ENCODE measurements around the gene FAM200B. TPM values are rescaled to one million over a fixed set of nuclear protein-coding genes. Genes with fewer than 3 reads are reported as not detected.

Gene FAM200B
- total and polyA plus RNA-seq, 9 donors, result 40.7 to 69.2 (median 55.6) TPM

DNA sequence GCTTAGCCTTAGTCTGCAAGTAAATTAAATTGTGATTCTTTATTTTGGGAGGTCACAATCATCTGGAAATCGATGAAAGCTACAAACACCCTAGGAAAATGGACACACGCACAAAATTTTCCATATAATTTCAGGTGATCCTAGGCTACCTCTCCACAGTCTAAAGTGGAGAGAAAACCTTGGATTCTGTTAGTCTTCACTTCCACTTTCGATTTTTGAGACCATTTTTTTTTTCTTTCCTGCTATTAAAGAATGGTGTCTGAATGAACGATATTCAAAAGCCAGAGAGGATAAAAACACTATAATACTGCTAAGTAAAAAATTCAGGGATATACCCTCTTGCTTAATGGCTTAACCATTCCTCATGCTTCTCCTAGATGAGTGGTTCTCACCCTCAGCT is 28.2 kb upstream of the FAM200B start:
- intact Hi-C loops (cut with DNase I), result loop anchor here in 3 of 4 donors (10.0 kb wide), 2 partner anchors 179 to 649 kb away; partner anchors contain the start of gene CPEB2 (in 1 of the 3)
- H3K9me3 ChIP-seq, result no peaks in the 10 kb centered on the region
- peak overlapping the region; percentile 40 to 100 for H3K27ac ChIP-seq
- H3K4me1 ChIP-seq (ENCODE audit: insufficient read depth), result peaks cover 7% of the 10 kb centered on the region
- peak overlapping the region; percentile 61 for H3K4me3 ChIP-seq
- TF ChIP-seq EP300 (IDR thresholded peaks at IDR 0.05), result no peak
- TF ChIP-seq POLR2A (IDR thresholded peaks at IDR 0.05), result no peak
- TF ChIP-seq, protein P1, sequence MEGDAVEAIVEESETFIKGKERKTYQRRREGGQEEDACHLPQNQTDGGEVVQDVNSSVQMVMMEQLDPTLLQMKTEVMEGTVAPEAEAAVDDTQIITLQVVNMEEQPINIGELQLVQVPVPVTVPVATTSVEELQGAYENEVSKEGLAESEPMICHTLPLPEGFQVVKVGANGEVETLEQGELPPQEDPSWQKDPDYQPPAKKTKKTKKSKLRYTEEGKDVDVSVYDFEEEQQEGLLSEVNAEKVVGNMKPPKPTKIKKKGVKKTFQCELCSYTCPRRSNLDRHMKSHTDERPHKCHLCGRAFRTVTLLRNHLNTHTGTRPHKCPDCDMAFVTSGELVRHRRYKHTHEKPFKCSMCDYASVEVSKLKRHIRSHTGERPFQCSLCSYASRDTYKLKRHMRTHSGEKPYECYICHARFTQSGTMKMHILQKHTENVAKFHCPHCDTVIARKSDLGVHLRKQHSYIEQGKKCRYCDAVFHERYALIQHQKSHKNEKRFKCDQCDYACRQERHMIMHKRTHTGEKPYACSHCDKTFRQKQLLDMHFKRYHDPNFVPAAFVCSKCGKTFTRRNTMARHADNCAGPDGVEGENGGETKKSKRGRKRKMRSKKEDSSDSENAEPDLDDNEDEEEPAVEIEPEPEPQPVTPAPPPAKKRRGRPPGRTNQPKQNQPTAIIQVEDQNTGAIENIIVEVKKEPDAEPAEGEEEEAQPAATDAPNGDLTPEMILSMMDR (IDR thresholded peaks at IDR 0.05), result no peak
- WGBS, 3 donors, result 0 to 7% (median 3%) methylated on average over 4 of the region's 4 CpGs
- no peaks in the 10 kb centered on the region for H3K36me3 ChIP-seq
- H3K27me3 ChIP-seq, result no peaks in the 10 kb centered on the region
- DNase-seq, result no peak

DNA sequence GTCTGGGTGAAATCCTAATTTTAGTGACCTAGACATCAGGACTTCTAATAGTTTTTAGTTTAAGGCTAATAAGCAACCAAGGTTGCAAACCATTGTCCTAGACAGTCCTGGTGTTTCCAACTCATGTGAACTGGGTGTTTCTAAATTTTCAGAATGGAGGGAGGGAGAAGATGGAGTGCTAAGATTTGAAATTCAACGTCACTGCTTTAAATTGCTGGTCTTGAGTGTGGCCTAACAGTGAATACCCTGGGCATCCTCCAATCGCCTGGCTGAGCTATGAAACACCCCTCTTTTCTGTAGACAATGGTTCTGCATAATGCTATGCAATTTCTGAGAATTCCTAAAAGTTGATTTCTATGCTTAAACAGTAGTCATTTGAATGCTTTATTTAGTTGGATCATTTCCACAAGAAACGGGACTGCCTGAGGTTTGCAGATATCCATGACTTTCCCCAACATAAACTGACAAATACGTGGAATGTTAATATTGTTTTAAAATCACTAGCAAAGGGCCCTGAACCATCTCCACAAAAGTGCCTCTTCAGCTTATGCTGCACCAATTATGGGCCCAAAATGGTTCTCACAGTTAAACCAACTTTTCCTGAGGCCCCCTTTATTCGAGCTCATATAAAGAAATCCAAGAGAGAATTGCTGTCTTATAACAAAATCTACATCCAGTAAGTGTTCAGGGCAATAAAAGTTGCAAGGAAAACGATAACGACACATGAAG is 27.6 kb upstream of the FAM200B start:
- Histone ChIP-seq H3K4me1 (ENCODE audit: insufficient read depth) (peaks cover 5% of the 10 kb centered on the region), H3K4me3 (peak overlapping the region; percentile 61), H3K27me3 (no peaks in the 10 kb centered on the region), H3K27ac (peak overlapping the region; percentile 83 to 100), H3K9me3 (no peaks in the 10 kb centered on the region), H3K36me3 (no peaks in the 10 kb centered on the region)
- peak in 1 of 5 donors; percentile 23 for DNase-seq
- TF ChIP-seq, protein P1 (IDR thresholded peaks at IDR 0.05), result no peak
- TF ChIP-seq EP300 (IDR thresholded peaks at IDR 0.05) (no peak), POLR2A (IDR thresholded peaks at IDR 0.05) (no peak)
- 0 to 1% (median 0%) methylated on average over 7 of the region's 7 CpGs for WGBS, 3 donors
- intact Hi-C loops (cut with DNase I), result loop anchor here in 3 of 4 donors (2.0 to 10.0 kb wide), 3 partner anchors 179 to 651 kb away; partner anchors contain the start of gene CPEB2 (in 2 of the 3)

DNA sequence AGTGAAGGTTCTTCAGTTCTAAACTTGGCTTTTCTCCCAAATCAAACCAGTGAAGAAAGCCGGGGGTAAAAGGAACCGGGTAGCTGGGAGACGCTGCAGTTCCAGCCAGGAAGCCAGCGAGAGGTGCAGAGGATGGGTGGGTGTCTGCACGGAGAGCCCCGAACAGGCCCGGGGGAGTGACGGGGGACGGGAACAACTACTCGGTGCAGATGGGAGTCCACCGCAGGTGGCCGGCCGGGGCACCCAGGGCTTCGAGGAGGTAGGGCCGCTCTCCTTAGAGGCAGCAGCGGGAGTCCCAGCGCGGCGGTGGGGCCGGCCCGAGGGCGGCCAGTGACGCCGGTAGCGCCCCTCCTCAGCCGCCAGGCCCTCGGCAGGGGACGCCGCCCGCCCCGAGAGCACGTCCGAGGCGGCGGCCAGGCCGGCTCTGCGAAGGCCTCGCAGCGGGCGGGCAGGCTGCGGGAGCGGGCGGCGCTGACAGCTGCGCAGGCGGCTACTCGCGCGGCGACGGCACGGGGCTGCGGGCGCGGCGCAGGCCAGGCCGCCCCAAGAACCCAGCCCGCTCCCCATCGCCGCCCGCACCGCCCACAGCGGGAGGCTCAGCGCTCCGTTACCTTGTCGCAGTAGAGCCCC is 26.9 kb upstream of the FAM200B start:
- intact Hi-C loops (cut with DNase I), result loop anchor here in 3 of 4 donors (2.0 to 10.0 kb wide), 3 partner anchors 180 to 652 kb away; partner anchors contain the start of gene CPEB2 (in 2 of the 3)
- DNase-seq, result peak; percentile 54 to 70 (median 67)
- TF ChIP-seq, protein P1 (IDR thresholded peaks at IDR 0.05), result no peak
- TF ChIP-seq EP300 (IDR thresholded peaks at IDR 0.05) (no peak), POLR2A (IDR thresholded peaks at IDR 0.05) (no peak)
- Histone ChIP-seq H3K4me3 (peak overlapping the region; percentile 61), H3K27me3 (no peaks in the 10 kb centered on the region), H3K27ac (peak overlapping the region; percentile 83 to 100), H3K4me1 (ENCODE audit: insufficient read depth) (peaks cover 5% of the 10 kb centered on the region), H3K9me3 (no peaks in the 10 kb centered on the region), H3K36me3 (no peaks in the 10 kb centered on the region)
- WGBS, 3 donors, result 0 to 1% (median 0%) methylated on average over 23 to 66 of the region's 66 CpGs

DNA sequence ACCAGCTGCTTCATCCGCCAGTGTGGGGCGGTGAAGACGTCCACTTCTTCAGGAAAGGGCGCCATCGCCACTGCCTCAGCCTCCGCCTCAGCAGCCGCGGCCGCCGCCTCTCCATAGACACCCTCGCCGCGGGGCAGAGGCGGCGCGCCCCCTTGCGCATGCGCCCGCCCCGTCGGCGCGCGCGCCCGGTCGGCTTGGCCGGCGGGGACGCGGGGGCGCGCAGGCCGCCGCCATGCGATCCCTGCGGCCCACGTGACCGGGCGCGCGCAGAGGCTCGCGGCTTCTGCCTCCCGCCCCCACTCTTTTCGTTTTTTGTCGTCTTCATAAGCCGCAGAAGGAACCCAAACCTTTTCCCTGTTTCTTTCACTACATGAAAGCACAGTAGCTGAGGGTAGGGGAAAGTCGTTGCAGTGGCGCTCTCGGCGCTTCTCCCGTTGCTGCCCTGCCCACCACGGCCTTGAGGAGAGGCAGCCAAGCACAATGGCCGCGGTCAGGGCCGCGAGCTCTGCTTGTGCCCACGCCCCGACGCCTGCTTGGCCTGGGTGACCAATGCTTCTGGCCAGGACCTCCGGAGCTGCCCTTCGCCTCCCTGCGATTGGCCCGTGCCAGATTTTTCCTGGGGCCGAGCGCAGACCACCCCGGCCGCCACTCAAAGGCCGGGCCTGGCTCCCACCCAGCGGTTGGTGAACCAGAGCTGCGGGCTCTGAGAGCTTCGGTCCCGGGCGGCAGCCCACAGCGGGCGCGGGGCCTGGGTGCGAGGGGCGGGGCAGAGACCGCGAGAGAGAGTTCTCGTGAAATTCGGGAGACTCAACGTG is 26.2 kb upstream of the FAM200B start, which contains the start of gene FBXL5:
Gene FBXL5 (minus strand): TSS at position 135 of the 815 bp plus-strand sequence. CDS start 70 bp downstream, at position 65.
- Histone ChIP-seq H3K27ac (peak within 1 kb of the TSS; percentile 98 to 100), H3K27me3 (no peaks in the 10 kb centered on the region), H3K9me3 (no peaks in the 10 kb centered on the region), H3K4me1 (ENCODE audit: insufficient read depth) (peaks cover 5% of the 10 kb centered on the region), H3K36me3 (no peaks in the 10 kb centered on the region), H3K4me3 (peak within 1 kb of the TSS; percentile 61)
- DNase-seq, result peak; percentile 76 to 88 (median 82)
- TF ChIP-seq POLR2A (IDR thresholded peaks at IDR 0.05), result peak; percentile 80
- TF ChIP-seq, protein P1 (IDR thresholded peaks at IDR 0.05), result no peak
- 1 to 2% (median 1%) methylated on average over 73 to 85 of the region's 85 CpGs for WGBS, 3 donors
- intact Hi-C loops (cut with DNase I), result loop anchor here in 3 of 4 donors (2.0 to 10.0 kb wide), 3 partner anchors 181 to 653 kb away; partner anchors contain the start of gene CPEB2 (in 2 of the 3)
